Measurements from ENCODE around the gene ARMH3. TPM values are rescaled to one million over a fixed set of nuclear protein-coding genes. Genes with fewer than 3 reads are reported as not detected.

Gene ARMH3
- total RNA-seq, 1 donor from 2014 or later, result 28.8 TPM

DNA sequence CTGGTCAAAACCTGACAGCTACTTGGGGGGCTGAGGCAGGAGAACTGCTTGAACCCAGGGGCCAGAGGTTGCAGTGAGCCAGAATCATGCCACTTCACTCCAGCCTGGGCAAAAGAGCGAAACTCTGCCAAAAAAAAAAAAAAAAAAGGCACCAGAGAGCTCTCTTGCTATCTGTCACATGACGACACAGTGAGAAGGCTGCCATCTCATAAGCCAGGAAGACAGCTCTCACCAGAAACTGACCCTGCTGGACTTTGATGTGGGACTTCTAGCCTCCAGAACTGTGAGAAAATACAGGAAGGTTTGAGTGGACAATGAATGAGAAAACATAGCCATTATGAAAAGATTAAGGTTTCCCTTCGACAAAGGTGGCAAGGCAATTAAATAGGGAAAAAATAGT, 161.2 kb downstream of the ARMH3 start:
- Mint-ChIP-seq H3K4me1 (ENCODE audit: unreplicated experiment) (peaks cover 5% of the 10 kb centered on the region), H3K4me3 (ENCODE audit: unreplicated experiment) (no peak overlapping the region), H3K36me3 (ENCODE audit: unreplicated experiment) (no peaks in the 10 kb centered on the region), H3K27ac (ENCODE audit: unreplicated experiment) (no peak overlapping the region), H3K9me3 (ENCODE audit: unreplicated experiment) (no peaks in the 10 kb centered on the region), H3K27me3 (ENCODE audit: unreplicated experiment) (no peaks in the 10 kb centered on the region)
- TF ChIP-seq, protein P1, sequence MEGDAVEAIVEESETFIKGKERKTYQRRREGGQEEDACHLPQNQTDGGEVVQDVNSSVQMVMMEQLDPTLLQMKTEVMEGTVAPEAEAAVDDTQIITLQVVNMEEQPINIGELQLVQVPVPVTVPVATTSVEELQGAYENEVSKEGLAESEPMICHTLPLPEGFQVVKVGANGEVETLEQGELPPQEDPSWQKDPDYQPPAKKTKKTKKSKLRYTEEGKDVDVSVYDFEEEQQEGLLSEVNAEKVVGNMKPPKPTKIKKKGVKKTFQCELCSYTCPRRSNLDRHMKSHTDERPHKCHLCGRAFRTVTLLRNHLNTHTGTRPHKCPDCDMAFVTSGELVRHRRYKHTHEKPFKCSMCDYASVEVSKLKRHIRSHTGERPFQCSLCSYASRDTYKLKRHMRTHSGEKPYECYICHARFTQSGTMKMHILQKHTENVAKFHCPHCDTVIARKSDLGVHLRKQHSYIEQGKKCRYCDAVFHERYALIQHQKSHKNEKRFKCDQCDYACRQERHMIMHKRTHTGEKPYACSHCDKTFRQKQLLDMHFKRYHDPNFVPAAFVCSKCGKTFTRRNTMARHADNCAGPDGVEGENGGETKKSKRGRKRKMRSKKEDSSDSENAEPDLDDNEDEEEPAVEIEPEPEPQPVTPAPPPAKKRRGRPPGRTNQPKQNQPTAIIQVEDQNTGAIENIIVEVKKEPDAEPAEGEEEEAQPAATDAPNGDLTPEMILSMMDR (IDR thresholded peaks at IDR 0.05), result no peak
- no peak for DNase-seq (ENCODE audit: extremely low spot score, unreplicated experiment)

DNA sequence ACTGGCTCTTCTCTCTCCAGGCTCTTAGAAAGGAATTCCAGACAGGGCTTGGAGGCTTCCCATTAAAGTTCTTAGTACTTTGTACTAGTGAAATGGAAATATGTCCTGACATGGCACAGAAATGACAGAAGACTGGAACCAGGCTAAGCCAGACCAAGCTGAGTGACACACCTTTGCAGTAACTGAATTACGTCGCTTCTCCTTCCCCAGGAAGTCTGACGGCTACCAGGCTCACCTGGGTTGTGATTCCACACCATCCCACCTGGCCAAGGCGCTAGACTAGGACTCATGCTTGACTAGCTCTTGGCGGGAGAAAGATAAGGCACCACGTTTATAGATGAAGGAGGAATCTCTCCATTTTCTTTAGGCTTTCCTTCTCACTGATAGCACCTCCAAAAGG, 161.7 kb downstream of the ARMH3 start:
- Mint-ChIP-seq H3K4me3 (ENCODE audit: unreplicated experiment) (no peak overlapping the region), H3K36me3 (ENCODE audit: unreplicated experiment) (no peaks in the 10 kb centered on the region), H3K27me3 (ENCODE audit: unreplicated experiment) (no peaks in the 10 kb centered on the region), H3K4me1 (ENCODE audit: unreplicated experiment) (peaks cover 5% of the 10 kb centered on the region), H3K9me3 (ENCODE audit: unreplicated experiment) (no peaks in the 10 kb centered on the region), H3K27ac (ENCODE audit: unreplicated experiment) (no peak overlapping the region)
- DNase-seq (ENCODE audit: extremely low spot score, unreplicated experiment), result no peak
- TF ChIP-seq, protein P1 (IDR thresholded peaks at IDR 0.05), result no peak

DNA sequence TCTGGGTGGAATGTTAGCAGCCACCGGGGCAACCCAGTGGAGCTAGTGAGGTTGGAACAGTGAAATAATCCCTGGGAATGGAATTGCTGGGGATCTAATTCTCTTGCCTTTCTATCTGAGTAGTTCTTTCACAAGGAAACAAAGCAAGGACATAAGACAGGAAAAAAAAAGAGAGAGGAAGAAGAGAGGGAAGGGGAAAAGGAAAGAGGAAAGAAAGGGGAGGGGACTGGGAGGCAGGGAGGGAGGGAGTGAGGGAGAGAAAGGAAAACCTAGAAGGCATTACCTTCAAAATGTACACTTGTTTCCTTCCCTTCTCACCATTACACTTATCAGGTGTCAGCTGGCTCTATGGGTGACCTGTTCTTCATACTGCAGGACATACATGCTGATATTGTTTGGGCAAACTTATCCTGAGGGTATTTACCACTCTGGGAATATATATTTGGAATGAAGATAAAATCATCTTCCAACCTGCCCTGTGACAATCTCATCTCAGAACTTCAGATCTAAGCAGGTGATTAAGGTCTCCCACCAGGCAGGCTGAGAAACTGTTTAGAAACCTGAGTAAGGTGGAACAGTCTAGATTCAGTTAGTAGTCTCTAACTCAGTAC, 162.4 kb downstream of the ARMH3 start:
- no peaks in the 10 kb centered on the region for H3K36me3 Mint-ChIP-seq (ENCODE audit: unreplicated experiment)
- no peaks in the 10 kb centered on the region for H3K9me3 Mint-ChIP-seq (ENCODE audit: unreplicated experiment)
- H3K4me3 Mint-ChIP-seq (ENCODE audit: unreplicated experiment), result no peak overlapping the region
- TF ChIP-seq, protein P1 (IDR thresholded peaks at IDR 0.05), result no peak
- H3K27ac Mint-ChIP-seq (ENCODE audit: unreplicated experiment), result no peak overlapping the region
- DNase-seq (ENCODE audit: extremely low spot score, unreplicated experiment), result no peak
- no peaks in the 10 kb centered on the region for H3K27me3 Mint-ChIP-seq (ENCODE audit: unreplicated experiment)
- H3K4me1 Mint-ChIP-seq (ENCODE audit: unreplicated experiment), result peaks cover 5% of the 10 kb centered on the region

DNA sequence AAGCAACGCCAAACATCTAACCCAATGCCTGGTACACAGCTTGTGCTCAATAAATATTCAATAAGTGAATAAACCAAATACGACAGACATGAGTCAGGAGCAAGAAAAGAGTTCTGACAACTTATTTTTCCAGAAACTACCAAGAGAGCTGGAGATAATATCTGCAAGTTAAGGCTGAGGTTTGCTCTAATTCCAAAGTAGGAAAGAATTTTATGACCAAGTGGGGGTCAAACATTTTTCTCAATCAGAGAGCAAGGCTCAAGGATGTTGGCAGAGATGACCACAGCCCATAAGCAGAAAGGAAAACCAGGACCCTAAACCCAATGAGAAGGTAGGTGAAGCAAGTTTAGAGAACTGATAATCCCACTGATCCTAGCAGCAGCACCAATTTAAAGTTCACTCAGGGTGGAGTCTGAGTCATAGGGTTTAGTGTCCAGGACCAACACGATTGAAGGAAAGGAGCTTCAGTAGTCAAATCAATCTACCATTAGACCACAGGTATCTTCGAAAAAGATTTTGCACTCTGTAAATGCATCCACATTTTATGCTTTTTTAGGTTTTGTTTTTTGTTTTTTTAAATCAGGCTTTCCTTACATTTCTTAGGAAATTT, 163.1 kb downstream of the ARMH3 start:
- no peak for DNase-seq (ENCODE audit: extremely low spot score, unreplicated experiment)
- peaks cover 2% of the 10 kb centered on the region for H3K36me3 Mint-ChIP-seq (ENCODE audit: unreplicated experiment)
- no peak overlapping the region for H3K4me3 Mint-ChIP-seq (ENCODE audit: unreplicated experiment)
- TF ChIP-seq, protein P1 (IDR thresholded peaks at IDR 0.05), result no peak
- no peak overlapping the region for H3K27ac Mint-ChIP-seq (ENCODE audit: unreplicated experiment)
- no peaks in the 10 kb centered on the region for H3K9me3 Mint-ChIP-seq (ENCODE audit: unreplicated experiment)
- peaks cover 5% of the 10 kb centered on the region for H3K4me1 Mint-ChIP-seq (ENCODE audit: unreplicated experiment)
- no peaks in the 10 kb centered on the region for H3K27me3 Mint-ChIP-seq (ENCODE audit: unreplicated experiment)

DNA sequence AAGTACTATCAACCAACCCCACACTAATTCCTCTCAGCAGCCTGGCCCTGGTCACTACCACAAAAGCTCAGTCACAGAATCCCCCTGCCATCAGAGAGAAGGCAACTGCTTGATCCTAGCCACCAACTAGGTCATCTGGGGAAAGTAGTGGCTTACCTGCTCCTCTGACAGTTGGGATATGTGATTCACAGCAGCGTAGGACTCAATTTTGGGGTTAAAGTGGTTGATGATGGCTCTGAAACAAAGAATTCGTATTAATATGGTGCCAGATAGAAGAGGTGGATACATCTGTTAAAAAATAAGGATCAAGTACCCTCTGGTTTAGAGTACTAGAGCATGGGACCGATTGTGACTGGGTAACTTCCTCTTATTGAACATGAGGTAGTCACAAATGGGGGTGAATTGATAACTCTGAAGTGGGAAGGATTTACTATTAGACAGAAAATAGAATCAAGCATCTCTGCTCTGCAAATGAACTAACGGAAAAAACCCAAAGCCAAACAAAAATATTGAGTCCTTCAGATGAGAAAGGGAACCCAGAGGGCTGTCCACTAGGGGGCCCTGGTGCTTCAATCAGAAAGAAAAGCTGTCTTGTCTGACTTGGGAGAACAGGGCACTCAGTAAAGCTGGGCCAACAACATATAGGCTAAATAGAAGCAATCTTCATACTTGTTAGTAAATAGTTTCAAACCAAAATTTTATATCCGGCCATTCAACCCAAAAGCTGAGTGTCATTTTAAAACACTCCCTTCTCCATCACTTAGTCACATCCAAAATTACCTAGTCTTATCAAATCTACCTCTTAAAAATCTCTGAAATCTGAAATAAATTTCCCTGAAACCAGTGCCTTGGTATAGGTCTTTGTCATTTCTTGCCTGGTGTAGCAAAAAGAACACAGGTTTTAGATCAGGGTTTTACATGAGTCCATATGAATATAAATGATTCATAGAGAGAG, 166.4 kb downstream of the ARMH3 start:
- Mint-ChIP-seq H3K27ac (ENCODE audit: unreplicated experiment) (peak overlapping the region; percentile 53), H3K36me3 (ENCODE audit: unreplicated experiment) (peaks cover 11% of the 10 kb centered on the region), H3K4me3 (ENCODE audit: unreplicated experiment) (no peak overlapping the region), H3K9me3 (ENCODE audit: unreplicated experiment) (no peaks in the 10 kb centered on the region), H3K4me1 (ENCODE audit: unreplicated experiment) (peaks cover 2% of the 10 kb centered on the region), H3K27me3 (ENCODE audit: unreplicated experiment) (no peaks in the 10 kb centered on the region)
- DNase-seq (ENCODE audit: extremely low spot score, unreplicated experiment), result peak; percentile 88
- TF ChIP-seq, protein P1 (IDR thresholded peaks at IDR 0.05), result peak; percentile 87
